ENCODE measurements around the gene FAM83G. TPM values are rescaled to one million over a fixed set of nuclear protein-coding genes. Genes with fewer than 3 reads are reported as not detected.

The FAM83G gene
- total RNA-seq, 1 donor from 2014 or later, result 7.2 TPM

- DNase-seq (ENCODE audit: low read depth in 2 of 2), result no peak
These were observed 33.7 kb downstream of the FAM83G start for GRCh38 chr17:18970582-18971480.

- DNase-seq (ENCODE audit: low read depth in 2 of 2), result peak in 1 of 2 donors; percentile 39
These were observed 35.3 kb downstream of the FAM83G start for GRCh38 chr17:18968945-18969887.

- peak; percentile 43 to 72 for DNase-seq (ENCODE audit: low read depth in 2 of 2)
These were observed 36.2 kb downstream of the FAM83G start for GRCh38 chr17:18968345-18968744.

GRCh38 chr17:18967916-18968315, 36.6 kb downstream of the FAM83G start:
- peak in 1 of 2 donors; percentile 23 for DNase-seq (ENCODE audit: low read depth in 2 of 2)

GRCh38 chr17:18966831-18967624, 37.5 kb downstream of the FAM83G start:
- peak in 1 of 2 donors; percentile 45 for DNase-seq (ENCODE audit: low read depth in 2 of 2)

- no peak for DNase-seq (ENCODE audit: low read depth in 2 of 2)
These were observed 38.9 kb downstream of the FAM83G start for GRCh38 chr17:18965530-18966236.

- no peak for DNase-seq (ENCODE audit: low read depth in 2 of 2)
These were observed 40.0 kb downstream of the FAM83G start for GRCh38 chr17:18964550-18964949.

- no peak for DNase-seq (ENCODE audit: low read depth in 2 of 2)
These were observed 40.6 kb downstream of the FAM83G start for GRCh38 chr17:18964018-18964351.

GRCh38 chr17:18963126-18964017, 41.2 kb downstream of the FAM83G start:
- no peak for DNase-seq (ENCODE audit: low read depth in 2 of 2)

GRCh38 chr17:18962494-18962815, 42.1 kb downstream of the FAM83G start:
- no peak for DNase-seq (ENCODE audit: low read depth in 2 of 2)

GRCh38 chr17:18961634-18962493, 42.7 kb downstream of the FAM83G start:
- DNase-seq (ENCODE audit: low read depth in 2 of 2), result peak in 1 of 2 donors; percentile 47

GRCh38 chr17:18960803-18961511, 43.6 kb downstream of the FAM83G start:
- peak; percentile 22 to 67 for DNase-seq (ENCODE audit: low read depth in 2 of 2)

- DNase-seq (ENCODE audit: low read depth in 2 of 2), result no peak
These were observed 44.3 kb downstream of the FAM83G start for GRCh38 chr17:18960241-18960665.

GRCh38 chr17:18959845-18960240, 44.7 kb downstream of the FAM83G start:
- no peak for DNase-seq (ENCODE audit: low read depth in 2 of 2)

GRCh38 chr17:18959071-18959844, 45.3 kb downstream of the FAM83G start:
- DNase-seq (ENCODE audit: low read depth in 2 of 2), result no peak

GRCh38 chr17:18958611-18959010, 46.0 kb downstream of the FAM83G start:
- DNase-seq (ENCODE audit: low read depth in 2 of 2), result no peak

- DNase-seq (ENCODE audit: low read depth in 2 of 2), result no peak
These were observed 46.7 kb downstream of the FAM83G start for GRCh38 chr17:18957831-18958230.

Measured in dermis microvascular lymphatic vessel endothelial cell (primary cell).